ENCODE measurements around the gene WDR45B.

WDR45B gene

GRCh38 chr17:82648165-82648668 lies at the start of gene WDR45B:
Gene WDR45B (minus strand): TSS chr17:82648444. CDS start chr17:82648340, 104 bp downstream.
- peaks cover 14% of the 10 kb centered on the region for H3K36me3 ChIP-seq (ENCODE audit: insufficient read depth, low read length)
- no peak for TF ChIP-seq FOXP2 (optimal IDR thresholded peaks at IDR 0.05; ENCODE audit: control extremely low read depth, extremely low read length, insufficient read depth)
- TF ChIP-seq POLR2AphosphoS5 (IDR thresholded peaks at IDR 0.05; ENCODE audit: borderline replicate concordance, low read depth, low read length): peak; percentile 84
- H3K9ac ChIP-seq (ENCODE audit: insufficient read length): peak within 1 kb of the TSS; percentile 92
- H3K9me3 ChIP-seq (ENCODE audit: low read depth, low read length): no peaks in the 10 kb centered on the region
- DNase-seq (ENCODE audit: low read depth, low spot score): peak; percentile 53
- peak within 1 kb of the TSS; percentile 97 for H3K4me3 ChIP-seq
- H3K27ac ChIP-seq: peak within 1 kb of the TSS; percentile 96

DNA sequence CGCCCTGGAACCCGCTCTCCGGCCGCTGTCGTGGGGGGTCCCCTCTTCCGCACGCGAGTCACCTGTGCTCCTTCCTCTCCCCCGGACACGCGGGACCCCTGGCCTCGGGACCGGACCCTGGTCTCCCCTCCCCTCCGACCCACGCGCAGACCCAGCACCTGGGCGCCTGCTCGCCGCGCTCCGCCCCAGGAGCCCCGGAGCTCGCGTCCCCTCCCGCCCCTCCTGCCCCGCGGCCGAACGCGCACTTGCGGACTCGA lies 49.5 kb upstream of the WDR45B start:
- DNase-seq (ENCODE audit: low read depth, low spot score): no peak
- H3K4me3 ChIP-seq: peak overlapping the region; percentile 79
- no peak overlapping the region for H3K9ac ChIP-seq (ENCODE audit: insufficient read length)
- H3K27ac ChIP-seq: no peak overlapping the region
- H3K36me3 ChIP-seq (ENCODE audit: insufficient read depth, low read length): no peaks in the 10 kb centered on the region
- H3K9me3 ChIP-seq (ENCODE audit: low read depth, low read length): no peaks in the 10 kb centered on the region
- TF ChIP-seq POLR2AphosphoS5 (IDR thresholded peaks at IDR 0.05; ENCODE audit: borderline replicate concordance, low read depth, low read length): no peak
- no peak for TF ChIP-seq FOXP2 (optimal IDR thresholded peaks at IDR 0.05; ENCODE audit: control extremely low read depth, extremely low read length, insufficient read depth)
- TF ChIP-seq EZH2 (IDR thresholded peaks at IDR 0.05): no peak

GRCh38 chr17:82696916-82697807 lies 48.9 kb upstream of the WDR45B start:
- TF ChIP-seq EZH2 (IDR thresholded peaks at IDR 0.05): no peak
- TF ChIP-seq FOXP2 (optimal IDR thresholded peaks at IDR 0.05; ENCODE audit: control extremely low read depth, extremely low read length, insufficient read depth): no peak
- no peak for TF ChIP-seq POLR2AphosphoS5 (IDR thresholded peaks at IDR 0.05; ENCODE audit: borderline replicate concordance, low read depth, low read length)
- H3K9ac ChIP-seq (ENCODE audit: insufficient read length): no peak overlapping the region
- H3K9me3 ChIP-seq (ENCODE audit: low read depth, low read length): no peaks in the 10 kb centered on the region
- H3K36me3 ChIP-seq (ENCODE audit: insufficient read depth, low read length): no peaks in the 10 kb centered on the region
- H3K27ac ChIP-seq: no peak overlapping the region
- peak overlapping the region; percentile 79 for H3K4me3 ChIP-seq
- DNase-seq (ENCODE audit: low read depth, low spot score): no peak

GRCh38 chr17:82696259-82696658 lies 48.0 kb upstream of the WDR45B start:
- H3K4me3 ChIP-seq: no peak overlapping the region
- no peak for TF ChIP-seq POLR2AphosphoS5 (IDR thresholded peaks at IDR 0.05; ENCODE audit: borderline replicate concordance, low read depth, low read length)
- H3K36me3 ChIP-seq (ENCODE audit: insufficient read depth, low read length): no peaks in the 10 kb centered on the region
- H3K27ac ChIP-seq: no peak overlapping the region
- H3K9me3 ChIP-seq (ENCODE audit: low read depth, low read length): no peaks in the 10 kb centered on the region
- DNase-seq (ENCODE audit: low read depth, low spot score): no peak
- H3K9ac ChIP-seq (ENCODE audit: insufficient read length): no peak overlapping the region

- TF ChIP-seq FOXP2 (optimal IDR thresholded peaks at IDR 0.05; ENCODE audit: control extremely low read depth, extremely low read length, insufficient read depth): no peak
- TF ChIP-seq POLR2AphosphoS5 (IDR thresholded peaks at IDR 0.05; ENCODE audit: borderline replicate concordance, low read depth, low read length): no peak
- H3K27ac ChIP-seq: no peak overlapping the region
Measured at GRCh38 chr17:82694647-82695046, 46.4 kb upstream of the WDR45B start.

DNA sequence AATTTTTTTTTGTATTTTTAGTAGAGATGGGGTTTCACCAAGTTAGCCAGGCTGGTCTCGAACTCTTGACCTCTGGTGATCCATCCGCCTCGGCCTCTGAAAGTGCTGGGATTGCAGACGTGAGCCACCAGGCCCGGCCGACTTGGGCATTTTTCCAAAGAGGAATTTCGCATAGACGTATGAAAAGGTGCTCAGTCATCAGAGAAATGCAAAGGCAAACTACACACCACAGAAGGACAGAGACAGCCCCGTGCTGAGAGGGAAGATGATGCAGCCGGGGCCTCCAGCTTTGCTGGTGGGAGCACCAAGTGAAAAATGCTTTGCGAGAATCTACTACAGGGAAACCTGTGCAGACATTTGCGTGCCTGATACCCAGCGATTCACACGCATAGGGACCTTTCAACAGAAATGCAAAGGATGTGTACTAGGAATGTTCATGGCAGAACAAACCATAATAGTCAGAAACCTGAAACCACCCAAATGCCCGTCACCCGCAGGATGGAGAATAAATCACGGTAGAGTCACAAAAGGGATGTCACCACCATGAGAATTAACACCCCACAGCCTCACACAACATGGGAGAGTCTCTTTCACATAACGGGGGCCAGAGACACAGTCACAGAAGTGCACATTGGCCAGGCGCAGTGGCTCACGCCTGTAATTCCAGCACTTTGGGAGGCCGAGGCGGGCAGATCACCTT lies 45.1 kb upstream of the WDR45B start:
- Histone ChIP-seq H3K9me3 (ENCODE audit: low read depth, low read length) (no peaks in the 10 kb centered on the region), H3K4me3 (no peak overlapping the region), H3K36me3 (ENCODE audit: insufficient read depth, low read length) (no peaks in the 10 kb centered on the region), H3K27ac (no peak overlapping the region), H3K9ac (ENCODE audit: insufficient read length) (no peak overlapping the region)
- no peak for DNase-seq (ENCODE audit: low read depth, low spot score)
- TF ChIP-seq POLR2AphosphoS5 (IDR thresholded peaks at IDR 0.05; ENCODE audit: borderline replicate concordance, low read depth, low read length) (no peak), EZH2 (IDR thresholded peaks at IDR 0.05) (no peak), FOXP2 (optimal IDR thresholded peaks at IDR 0.05; ENCODE audit: control extremely low read depth, extremely low read length, insufficient read depth) (no peak)

More at GRCh38 chr17:82694647-82695046, 46.4 kb upstream of the WDR45B start:
- DNase-seq (ENCODE audit: low read depth, low spot score): no peak
- Histone ChIP-seq H3K9me3 (ENCODE audit: low read depth, low read length) (no peaks in the 10 kb centered on the region), H3K9ac (ENCODE audit: insufficient read length) (no peak overlapping the region), H3K36me3 (ENCODE audit: insufficient read depth, low read length) (no peaks in the 10 kb centered on the region), H3K4me3 (no peak overlapping the region)

DNA sequence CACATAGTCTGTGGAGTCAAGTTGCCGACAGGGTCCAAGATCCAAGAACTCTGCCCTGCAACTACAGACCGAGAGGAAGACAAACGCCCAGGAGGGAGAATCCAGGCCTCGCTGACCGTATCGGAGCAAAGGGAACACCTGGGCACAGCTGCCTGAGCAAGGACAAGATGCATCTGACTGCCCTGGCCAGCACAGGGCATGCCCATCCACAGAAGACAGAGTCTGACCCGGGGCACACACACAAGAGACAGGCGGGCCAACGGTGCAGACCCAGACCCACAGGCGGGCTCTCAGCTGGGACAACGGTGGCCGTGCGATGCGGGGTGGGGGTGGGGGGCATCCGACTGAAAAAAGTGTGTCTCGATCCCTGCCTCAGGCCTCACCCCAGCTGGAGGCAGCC lies 44.0 kb upstream of the WDR45B start:
- DNase-seq (ENCODE audit: low read depth, low spot score): no peak
- no peak for TF ChIP-seq FOXP2 (optimal IDR thresholded peaks at IDR 0.05; ENCODE audit: control extremely low read depth, extremely low read length, insufficient read depth)
- no peak for TF ChIP-seq POLR2AphosphoS5 (IDR thresholded peaks at IDR 0.05; ENCODE audit: borderline replicate concordance, low read depth, low read length)
- TF ChIP-seq EZH2 (IDR thresholded peaks at IDR 0.05): no peak

DNA sequence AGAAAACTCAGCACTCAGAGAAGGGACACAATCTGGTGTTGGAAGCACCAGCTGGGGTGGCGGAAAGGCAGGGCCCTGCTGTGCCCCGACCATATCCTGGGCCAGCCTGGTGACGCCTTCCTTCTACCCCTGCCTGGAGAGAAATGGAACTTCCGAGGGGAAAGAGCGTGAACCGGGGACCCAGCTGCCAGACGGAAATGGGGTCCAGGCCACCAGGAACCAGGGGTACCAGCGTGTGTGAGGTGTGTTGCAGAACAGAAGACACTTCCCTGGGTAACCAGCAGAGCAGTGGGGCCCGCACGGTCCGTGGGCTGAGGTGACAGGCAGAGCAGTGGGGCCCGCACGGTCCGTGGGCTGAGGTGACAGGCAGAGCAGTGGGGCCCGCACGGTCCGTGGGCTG lies 43.5 kb upstream of the WDR45B start:
- H3K4me3 ChIP-seq: no peak overlapping the region
- no peak overlapping the region for H3K27ac ChIP-seq
- H3K36me3 ChIP-seq (ENCODE audit: insufficient read depth, low read length): no peaks in the 10 kb centered on the region
- no peaks in the 10 kb centered on the region for H3K9me3 ChIP-seq (ENCODE audit: low read depth, low read length)
- DNase-seq (ENCODE audit: low read depth, low spot score): no peak
- no peak for TF ChIP-seq FOXP2 (optimal IDR thresholded peaks at IDR 0.05; ENCODE audit: control extremely low read depth, extremely low read length, insufficient read depth)
- no peak for TF ChIP-seq POLR2AphosphoS5 (IDR thresholded peaks at IDR 0.05; ENCODE audit: borderline replicate concordance, low read depth, low read length)
- TF ChIP-seq EZH2 (IDR thresholded peaks at IDR 0.05): no peak
- H3K9ac ChIP-seq (ENCODE audit: insufficient read length): no peak overlapping the region

More for the DNA sequence above, 44.0 kb upstream of the WDR45B start:
- Histone ChIP-seq H3K36me3 (ENCODE audit: insufficient read depth, low read length) (no peaks in the 10 kb centered on the region), H3K9ac (ENCODE audit: insufficient read length) (no peak overlapping the region), H3K9me3 (ENCODE audit: low read depth, low read length) (no peaks in the 10 kb centered on the region), H3K4me3 (no peak overlapping the region), H3K27ac (no peak overlapping the region)
